Astrocyte of the spinal cord (primary cell): ENCODE results near the gene NDUFC1.
A peak's percentile ranks its signal among the peaks of the same experiment; 100 is the strongest.

Experiments used
- DNase-seq: peaks from one replicate; pipeline ENCODE4 v3.0.0; 2011; ENCODE audit warnings: low read depth, low spot score
- H3K4me3 ChIP-seq: 2 replicates; pipeline ENCODE4 v1.5.1; 2011; ENCODE audit warnings: low read depth, mild to moderate bottlenecking, low read length, moderate library complexity
- CTCF ChIP-seq: IDR thresholded peaks from 2 replicates; pipeline ENCODE4 v1.5.1; 2012; ENCODE audit warnings: low read depth, mild to moderate bottlenecking, low read length, inconsistent platforms
- in situ Hi-C: cut with HindIII; loops from 2 replicates; pipeline ENCODE4 v1.10.0; 2017; ENCODE audit warnings: low sequenced_read_pairs

NDUFC1 gene

GRCh38 chr4:139242511-139243051 lies 59.7 kb downstream of the NDUFC1 start:
- peak; percentile 60 for DNase-seq
- in situ Hi-C loops, result no loop called here
- H3K4me3 ChIP-seq, result no peak overlapping the region
- TF ChIP-seq CTCF, result no peak

- in situ Hi-C loops, result no loop called here
- no peak for TF ChIP-seq CTCF
- H3K4me3 ChIP-seq, result no peak overlapping the region
- DNase-seq, result no peak
Measured at GRCh38 chr4:139241784-139242151, 60.5 kb downstream of the NDUFC1 start.

- TF ChIP-seq CTCF, result no peak
- no peak for DNase-seq
- H3K4me3 ChIP-seq, result no peak overlapping the region
- in situ Hi-C loops, result no loop called here
Measured at GRCh38 chr4:139241086-139241783, 61.0 kb downstream of the NDUFC1 start.
